ENCODE data around the gene STK25.

The STK25 gene

GRCh38 chr2:241508240-241509154 is at the start of gene STK25:
Gene STK25 (minus strand): TSS chr2:241508584. CDS start chr2:241508035, 549 bp downstream.
- Histone ChIP-seq H3K4me3 (ENCODE audit: low read length) (peak within 1 kb of the TSS; percentile 89), H3K9me3 (ENCODE audit: control insufficient read depth, low read length) (no peaks in the 10 kb centered on the region), H3K4me1 (ENCODE audit: control insufficient read depth, insufficient read depth, low read length) (peaks cover 30% of the 10 kb centered on the region), H3K36me3 (ENCODE audit: control insufficient read depth, insufficient read depth, low read length, severe bottlenecking) (peaks cover 5% of the 10 kb centered on the region), H3K27me3 (replicated peaks; ENCODE audit: control insufficient read depth, insufficient read depth, low read length) (no peaks in the 10 kb centered on the region), H3K9ac (ENCODE audit: low read length) (peak within 1 kb of the TSS; percentile 90)
- DNase-seq (ENCODE audit: low read depth) = peak; percentile 99

GRCh38 chr2:241556746-241557145 is 48.4 kb upstream of the STK25 start:
- H3K27me3 ChIP-seq (replicated peaks; ENCODE audit: control insufficient read depth, insufficient read depth, low read length) = no peaks in the 10 kb centered on the region
- H3K9ac ChIP-seq (ENCODE audit: low read length) = no peak overlapping the region
- peaks cover 31% of the 10 kb centered on the region for H3K4me1 ChIP-seq (ENCODE audit: control insufficient read depth, insufficient read depth, low read length)
- H3K4me3 ChIP-seq (ENCODE audit: low read length) = no peak overlapping the region
- DNase-seq (ENCODE audit: low read depth) = no peak
- H3K9me3 ChIP-seq (ENCODE audit: control insufficient read depth, low read length) = peaks cover 21% of the 10 kb centered on the region
- H3K36me3 ChIP-seq (ENCODE audit: control insufficient read depth, insufficient read depth, low read length, severe bottlenecking) = no peaks in the 10 kb centered on the region

GRCh38 chr2:241555711-241556110 is 47.3 kb upstream of the STK25 start:
- Histone ChIP-seq H3K9ac (ENCODE audit: low read length) (no peak overlapping the region), H3K36me3 (ENCODE audit: control insufficient read depth, insufficient read depth, low read length, severe bottlenecking) (no peaks in the 10 kb centered on the region), H3K9me3 (ENCODE audit: control insufficient read depth, low read length) (peaks cover 21% of the 10 kb centered on the region), H3K27me3 (replicated peaks; ENCODE audit: control insufficient read depth, insufficient read depth, low read length) (no peaks in the 10 kb centered on the region), H3K4me3 (ENCODE audit: low read length) (no peak overlapping the region), H3K4me1 (ENCODE audit: control insufficient read depth, insufficient read depth, low read length) (peaks cover 24% of the 10 kb centered on the region)
- no peak for DNase-seq (ENCODE audit: low read depth)

GRCh38 chr2:241554610-241555322 is 46.4 kb upstream of the STK25 start:
- no peaks in the 10 kb centered on the region for H3K36me3 ChIP-seq (ENCODE audit: control insufficient read depth, insufficient read depth, low read length, severe bottlenecking)
- H3K9me3 ChIP-seq (ENCODE audit: control insufficient read depth, low read length) = peaks cover 21% of the 10 kb centered on the region
- DNase-seq (ENCODE audit: low read depth) = no peak
- H3K27me3 ChIP-seq (replicated peaks; ENCODE audit: control insufficient read depth, insufficient read depth, low read length) = no peaks in the 10 kb centered on the region
- no peak overlapping the region for H3K9ac ChIP-seq (ENCODE audit: low read length)
- no peak overlapping the region for H3K4me3 ChIP-seq (ENCODE audit: low read length)
- H3K4me1 ChIP-seq (ENCODE audit: control insufficient read depth, insufficient read depth, low read length) = peaks cover 16% of the 10 kb centered on the region

DNA sequence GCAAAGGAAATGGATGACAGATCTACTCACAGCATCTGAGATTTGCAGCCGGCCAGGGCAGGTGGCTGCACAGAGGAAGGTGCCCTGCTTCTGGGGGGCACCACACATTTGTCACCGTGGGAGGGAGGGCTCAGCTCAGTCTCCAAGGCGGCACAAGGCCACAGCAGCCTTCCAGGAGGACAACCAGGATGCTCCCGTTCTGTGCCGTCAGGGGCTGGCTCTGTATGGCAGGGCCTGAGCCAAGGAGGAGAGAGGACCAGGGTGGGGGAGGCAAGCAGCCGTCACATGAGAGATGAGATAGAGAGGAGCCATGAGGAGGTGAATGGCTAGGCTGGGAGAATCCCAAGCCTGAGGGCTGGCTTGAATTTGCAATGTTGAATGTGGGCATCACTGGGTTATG is 45.6 kb upstream of the STK25 start:
- no peak overlapping the region for H3K4me3 ChIP-seq (ENCODE audit: low read length)
- H3K4me1 ChIP-seq (ENCODE audit: control insufficient read depth, insufficient read depth, low read length) = peaks cover 16% of the 10 kb centered on the region
- peaks cover 1% of the 10 kb centered on the region for H3K27me3 ChIP-seq (replicated peaks; ENCODE audit: control insufficient read depth, insufficient read depth, low read length)
- H3K9ac ChIP-seq (ENCODE audit: low read length) = no peak overlapping the region
- H3K36me3 ChIP-seq (ENCODE audit: control insufficient read depth, insufficient read depth, low read length, severe bottlenecking) = no peaks in the 10 kb centered on the region
- DNase-seq (ENCODE audit: low read depth) = no peak
- H3K9me3 ChIP-seq (ENCODE audit: control insufficient read depth, low read length) = peaks cover 21% of the 10 kb centered on the region

DNA sequence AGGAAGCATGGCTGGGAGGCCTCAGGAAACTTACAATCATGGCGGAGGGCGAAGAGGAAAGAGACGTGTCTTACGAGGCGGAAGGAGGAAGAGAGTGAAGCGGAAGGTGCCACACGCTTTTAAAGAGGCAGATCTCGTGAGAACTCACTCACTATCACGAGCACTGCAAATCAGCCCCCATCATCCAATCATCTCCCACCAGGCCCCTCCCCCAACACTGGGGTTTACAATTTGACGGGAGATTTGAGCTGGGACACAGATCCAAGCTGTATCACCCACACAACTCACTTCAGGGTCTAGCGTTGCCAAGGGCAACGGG is 45.1 kb upstream of the STK25 start:
- no peak for DNase-seq (ENCODE audit: low read depth)
- Histone ChIP-seq H3K4me3 (ENCODE audit: low read length) (no peak overlapping the region), H3K27me3 (replicated peaks; ENCODE audit: control insufficient read depth, insufficient read depth, low read length) (peaks cover 3% of the 10 kb centered on the region), H3K36me3 (ENCODE audit: control insufficient read depth, insufficient read depth, low read length, severe bottlenecking) (no peaks in the 10 kb centered on the region), H3K9ac (ENCODE audit: low read length) (no peak overlapping the region), H3K4me1 (ENCODE audit: control insufficient read depth, insufficient read depth, low read length) (peaks cover 16% of the 10 kb centered on the region), H3K9me3 (ENCODE audit: control insufficient read depth, low read length) (peaks cover 21% of the 10 kb centered on the region)

DNA sequence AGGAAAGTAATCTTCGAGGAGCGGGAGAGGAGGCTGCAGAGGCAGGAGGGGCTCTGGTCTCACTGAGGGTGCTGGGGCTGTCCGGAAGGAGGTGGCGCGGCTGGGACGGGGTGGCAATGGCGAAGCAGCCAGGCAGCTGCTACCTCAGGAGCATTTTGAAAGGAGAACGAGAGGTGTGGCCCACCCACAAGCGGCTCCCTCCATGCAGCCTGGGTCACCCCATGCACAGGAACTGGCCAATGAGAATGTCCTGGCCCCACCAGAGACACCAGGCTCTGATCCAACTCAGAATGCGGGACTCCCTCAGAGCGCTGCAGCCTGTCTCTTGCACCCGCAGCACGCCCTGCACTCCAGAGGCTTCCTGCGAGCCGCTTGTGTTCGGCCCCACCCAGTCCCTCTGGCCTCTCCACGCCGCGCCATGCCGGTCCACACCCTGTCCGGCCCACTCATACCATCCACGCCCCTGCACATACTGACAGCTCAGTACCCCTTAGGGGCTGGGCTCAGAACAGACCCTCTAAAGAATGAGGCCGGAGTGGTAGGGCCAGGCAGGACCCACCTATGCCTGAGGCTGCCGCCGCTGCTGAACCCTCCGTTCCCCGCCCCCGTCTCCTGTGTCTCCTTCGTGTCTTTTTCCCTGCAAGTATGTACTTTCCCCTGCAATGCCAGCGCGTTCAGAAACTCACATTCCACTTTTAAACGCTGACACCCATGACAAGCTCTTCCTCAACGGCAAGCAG is 43.8 kb upstream of the STK25 start:
- H3K9ac ChIP-seq (ENCODE audit: low read length) = no peak overlapping the region
- peaks cover 17% of the 10 kb centered on the region for H3K4me1 ChIP-seq (ENCODE audit: control insufficient read depth, insufficient read depth, low read length)
- H3K4me3 ChIP-seq (ENCODE audit: low read length) = no peak overlapping the region
- no peaks in the 10 kb centered on the region for H3K36me3 ChIP-seq (ENCODE audit: control insufficient read depth, insufficient read depth, low read length, severe bottlenecking)
- DNase-seq (ENCODE audit: low read depth) = no peak
- H3K27me3 ChIP-seq (replicated peaks; ENCODE audit: control insufficient read depth, insufficient read depth, low read length) = peaks cover 3% of the 10 kb centered on the region
- H3K9me3 ChIP-seq (ENCODE audit: control insufficient read depth, low read length) = peaks cover 14% of the 10 kb centered on the region

DNA sequence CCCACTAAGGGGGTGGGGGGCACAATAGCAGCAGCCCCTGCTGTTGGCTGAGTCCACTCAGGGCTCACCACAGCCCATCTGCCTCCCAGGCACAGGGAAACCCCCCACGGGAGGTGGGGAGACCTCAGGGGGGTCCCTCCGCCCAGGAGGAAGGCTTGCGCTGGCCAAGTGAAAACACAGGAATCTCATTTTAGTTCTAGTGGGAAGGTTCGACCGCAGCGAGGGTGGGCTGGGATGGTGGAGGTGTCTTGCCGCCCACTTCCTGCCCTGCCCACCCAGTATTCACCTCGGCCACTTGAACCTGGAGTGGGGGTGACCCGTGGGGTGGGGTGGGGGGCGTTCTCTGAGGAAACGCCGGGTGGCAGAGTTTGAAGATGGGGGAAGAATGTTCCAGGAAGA is 43.2 kb upstream of the STK25 start:
- Histone ChIP-seq H3K9ac (ENCODE audit: low read length) (no peak overlapping the region), H3K27me3 (replicated peaks; ENCODE audit: control insufficient read depth, insufficient read depth, low read length) (peaks cover 3% of the 10 kb centered on the region), H3K4me3 (ENCODE audit: low read length) (no peak overlapping the region), H3K9me3 (ENCODE audit: control insufficient read depth, low read length) (peaks cover 9% of the 10 kb centered on the region), H3K4me1 (ENCODE audit: control insufficient read depth, insufficient read depth, low read length) (peaks cover 22% of the 10 kb centered on the region), H3K36me3 (ENCODE audit: control insufficient read depth, insufficient read depth, low read length, severe bottlenecking) (no peaks in the 10 kb centered on the region)
- no peak for DNase-seq (ENCODE audit: low read depth)

DNA sequence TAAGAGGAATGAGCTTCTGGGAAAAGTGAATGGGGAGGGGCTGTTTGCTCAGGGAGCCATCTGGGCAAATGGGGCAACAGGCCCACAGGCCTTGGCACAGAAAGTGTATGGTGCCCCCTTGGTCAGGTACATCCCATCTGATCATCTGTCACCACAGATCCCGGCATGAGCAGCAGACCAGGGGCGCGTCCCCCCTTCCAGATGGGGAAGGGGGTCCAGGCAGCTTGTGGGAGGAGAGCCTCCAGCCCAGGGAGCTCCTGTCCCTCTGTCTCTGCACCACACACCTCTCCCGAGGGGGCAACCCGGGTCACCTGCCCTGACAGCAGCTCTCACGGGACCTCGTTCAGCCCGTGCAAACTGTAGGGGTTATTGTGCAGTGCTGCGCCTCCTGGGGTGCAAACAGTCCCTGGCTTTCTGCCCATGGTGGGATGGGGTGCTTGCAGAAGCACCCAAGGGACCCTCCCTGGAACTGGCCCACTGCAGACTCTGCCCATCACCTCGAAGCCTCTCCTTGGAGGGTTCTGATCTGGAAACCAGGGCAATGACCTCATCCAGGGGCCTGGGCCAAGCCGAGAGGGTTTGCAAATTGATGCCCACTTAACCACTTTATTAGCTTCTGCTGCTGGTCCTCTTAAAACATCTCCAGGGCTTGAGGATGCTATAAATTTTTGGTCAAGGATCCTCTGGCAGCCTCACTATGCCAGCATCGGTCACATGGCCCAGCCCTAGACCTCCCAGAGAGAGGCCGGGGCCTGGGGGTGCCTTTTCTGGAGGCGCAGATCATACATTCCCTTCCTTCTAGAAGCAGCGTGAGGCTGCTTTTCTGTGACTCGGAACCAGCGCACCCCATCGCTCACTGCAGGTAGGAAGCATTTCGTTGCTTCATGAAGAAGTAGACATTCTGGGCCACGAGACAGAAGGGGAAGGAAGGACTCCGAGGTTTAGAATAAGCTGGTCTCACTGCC is 42.5 kb upstream of the STK25 start:
- no peak overlapping the region for H3K9ac ChIP-seq (ENCODE audit: low read length)
- H3K4me3 ChIP-seq (ENCODE audit: low read length) = no peak overlapping the region
- no peak for DNase-seq (ENCODE audit: low read depth)
- no peaks in the 10 kb centered on the region for H3K36me3 ChIP-seq (ENCODE audit: control insufficient read depth, insufficient read depth, low read length, severe bottlenecking)
- H3K9me3 ChIP-seq (ENCODE audit: control insufficient read depth, low read length) = peaks cover 3% of the 10 kb centered on the region
- H3K27me3 ChIP-seq (replicated peaks; ENCODE audit: control insufficient read depth, insufficient read depth, low read length) = peaks cover 3% of the 10 kb centered on the region
- peaks cover 22% of the 10 kb centered on the region for H3K4me1 ChIP-seq (ENCODE audit: control insufficient read depth, insufficient read depth, low read length)

DNA sequence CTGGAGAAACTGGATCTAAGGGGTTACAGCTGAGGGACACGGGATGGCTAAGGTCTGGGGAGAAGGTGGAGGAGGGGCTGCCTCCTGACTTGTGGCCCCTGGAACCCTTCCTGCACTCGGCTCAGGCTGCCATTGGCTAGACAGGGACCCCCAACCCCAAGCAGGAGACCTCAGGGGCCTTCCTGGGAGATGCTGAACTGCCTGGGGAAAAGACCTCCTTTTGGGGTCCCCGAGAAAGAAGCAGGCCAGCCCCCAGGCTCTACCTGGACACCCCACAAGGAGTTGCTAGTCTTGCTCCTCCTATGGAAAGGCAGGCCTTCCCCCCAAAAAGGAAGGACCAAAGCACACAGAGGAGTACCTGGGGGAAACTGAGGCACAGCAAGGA is 40.1 kb upstream of the STK25 start:
- no peaks in the 10 kb centered on the region for H3K9me3 ChIP-seq (ENCODE audit: control insufficient read depth, low read length)
- DNase-seq (ENCODE audit: low read depth) = no peak
- H3K4me1 ChIP-seq (ENCODE audit: control insufficient read depth, insufficient read depth, low read length) = peaks cover 18% of the 10 kb centered on the region
- H3K27me3 ChIP-seq (replicated peaks; ENCODE audit: control insufficient read depth, insufficient read depth, low read length) = peaks cover 3% of the 10 kb centered on the region
- H3K36me3 ChIP-seq (ENCODE audit: control insufficient read depth, insufficient read depth, low read length, severe bottlenecking) = no peaks in the 10 kb centered on the region
- H3K9ac ChIP-seq (ENCODE audit: low read length) = no peak overlapping the region
- no peak overlapping the region for H3K4me3 ChIP-seq (ENCODE audit: low read length)

All from adipocyte (in vitro differentiated cells).